HT1080 (cell line): ENCODE data around the gene OTOS. TPM values are rescaled to one million over a fixed set of nuclear protein-coding genes. Genes with fewer than 3 reads are reported as not detected.

ENCODE experiments used
- DNase-seq: peaks from one replicate; pipeline ENCODE4 v3.0.0-alpha.2; 2015; ENCODE audit warnings: low read depth
- polyA plus RNA-seq, 2 experiments: library from polyadenylated mRNA; depleted of rRNA; stranded (reverse); fragments of >200 nt; gene quantifications; 2 replicates each; pipeline ENCODE4 v1.2.3, GENCODE V29; 2015
- total RNA-seq: library from RNA; depleted of rRNA; stranded (reverse); fragments of >200 nt; shearing (Covaris generic); gene quantifications from 2 replicates; pipeline ENCODE4 v1.2.3, GENCODE V29; 2014; rRNA removed

The OTOS gene
- not detected in 2 replicates for total RNA-seq
- not detected in 2 replicates for polyA plus RNA-seq (2015; cell fraction: cytosol; rRNA removed)
- not detected in 2 replicates for polyA plus RNA-seq (2015; cell fraction: nucleus; rRNA removed)

DNA sequence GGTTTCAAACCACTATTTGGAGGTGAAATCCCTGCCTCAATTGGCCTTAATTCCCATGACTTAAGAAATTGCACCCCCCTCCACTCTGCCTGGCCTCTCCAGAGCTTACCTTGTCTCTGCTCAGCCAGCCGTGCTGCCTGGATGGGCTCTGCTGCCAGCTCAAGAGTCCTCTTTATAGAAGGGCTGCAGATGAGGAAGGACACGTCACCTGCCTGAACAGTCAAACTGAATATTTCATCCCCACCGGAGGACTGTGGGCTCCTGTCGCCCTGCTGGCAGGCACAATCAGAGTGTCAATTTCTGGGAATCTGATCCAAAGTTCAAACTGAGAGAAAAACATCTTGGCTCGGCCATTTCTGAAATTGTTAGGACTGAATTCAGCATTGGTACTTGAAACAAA is at the start of gene OTOS:
OTOS (minus strand) TSS at position 148 of the 400 bp plus-strand sequence. CDS start 332 bp downstream, outside the sequence.
- DNase-seq, result no peak

DNA sequence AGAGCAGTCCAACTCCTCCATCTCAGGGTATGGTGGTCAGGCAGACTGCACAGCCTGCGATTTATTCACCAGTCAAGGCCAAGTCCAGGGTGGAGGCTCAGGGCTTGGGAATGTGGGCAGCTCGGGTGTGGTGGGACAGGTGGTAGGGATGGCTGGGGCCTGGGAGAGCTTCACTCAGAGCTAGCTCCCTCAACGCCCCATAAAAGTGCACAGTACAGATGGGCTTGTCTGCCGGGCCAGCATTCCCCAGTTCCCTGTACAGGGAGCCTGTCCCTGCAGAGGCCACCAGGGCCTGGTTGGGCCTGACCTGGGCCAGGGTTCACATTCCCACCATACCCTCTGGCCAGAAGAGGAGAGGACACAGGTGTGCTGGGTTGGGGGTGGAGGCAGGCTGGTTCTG is 49.2 kb upstream of the OTOS start:
- no peak for DNase-seq

DNA sequence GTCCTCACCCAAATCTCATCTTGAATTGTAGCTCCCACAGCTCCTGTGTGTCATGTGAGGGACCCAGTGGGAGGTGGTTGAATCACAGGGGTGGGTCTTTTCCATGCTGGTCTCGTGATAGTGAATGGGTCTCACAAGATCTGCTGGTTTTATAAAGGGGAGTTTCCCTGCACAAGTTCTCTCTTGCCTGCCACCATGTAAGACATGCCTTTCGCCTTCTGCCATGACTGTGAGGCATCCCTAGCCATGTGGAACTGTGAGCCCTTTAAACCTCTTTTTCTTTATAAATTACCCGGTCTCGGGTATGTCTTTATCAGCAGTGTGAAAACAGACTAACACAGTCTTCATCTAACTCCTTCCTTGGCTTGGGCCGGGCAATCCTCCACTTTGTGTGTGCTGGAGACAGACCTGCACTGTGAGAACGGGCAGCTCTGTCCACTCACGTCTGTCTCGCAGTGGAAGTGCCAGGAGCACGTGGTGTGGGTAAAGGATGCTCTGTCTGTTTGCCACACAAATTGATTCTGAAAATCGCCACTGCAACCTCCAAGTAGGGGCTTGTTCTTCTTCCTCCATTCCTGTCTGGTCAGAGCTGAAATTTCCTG is 47.6 kb upstream of the OTOS start:
- no peak for DNase-seq

DNA sequence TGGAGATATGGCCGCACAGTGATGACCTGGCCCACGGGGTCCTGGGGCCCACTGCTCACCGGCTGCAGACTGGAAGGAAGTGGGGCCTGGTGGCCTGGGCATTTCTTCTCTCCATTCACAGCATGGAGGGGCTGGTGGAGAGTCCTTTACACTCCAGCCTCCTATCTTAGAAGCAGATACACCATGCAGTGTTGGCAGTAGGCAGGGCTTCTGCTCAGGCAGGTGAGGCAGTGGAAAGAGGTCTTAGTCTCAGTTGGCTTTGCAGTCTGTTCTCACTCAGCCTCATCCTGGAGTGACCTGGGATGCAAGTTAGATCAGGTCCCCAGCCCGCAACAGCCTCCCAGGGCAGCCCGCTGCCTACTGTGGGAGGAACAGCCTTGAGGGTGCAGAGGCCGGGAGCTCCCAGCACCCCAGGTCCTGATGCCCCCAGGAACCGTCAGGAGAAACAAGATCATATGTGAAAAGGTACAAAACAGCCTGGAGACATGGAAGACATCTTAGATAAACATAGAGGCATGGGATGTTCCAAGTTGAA is 45.8 kb upstream of the OTOS start:
- DNase-seq, result no peak

DNA sequence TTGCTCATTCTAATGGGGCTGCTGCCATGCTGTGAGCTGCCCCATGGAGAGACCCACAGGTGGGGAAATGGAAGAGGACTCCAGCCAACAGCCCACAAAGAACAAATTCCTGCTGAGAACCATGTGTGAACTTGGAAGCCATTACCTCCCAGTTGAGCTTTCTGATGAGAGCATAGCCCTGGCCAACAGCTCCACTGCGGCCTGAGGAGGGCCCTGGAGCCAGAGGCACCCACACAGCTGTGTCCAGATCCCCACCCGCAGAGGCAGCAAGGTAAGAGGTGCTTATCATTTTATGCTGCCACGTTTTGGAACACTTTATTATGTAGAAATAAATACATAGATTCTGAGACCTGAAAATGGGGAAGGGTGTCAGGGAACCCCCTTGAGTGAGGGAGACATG is 44.2 kb upstream of the OTOS start:
- DNase-seq, result no peak

DNA sequence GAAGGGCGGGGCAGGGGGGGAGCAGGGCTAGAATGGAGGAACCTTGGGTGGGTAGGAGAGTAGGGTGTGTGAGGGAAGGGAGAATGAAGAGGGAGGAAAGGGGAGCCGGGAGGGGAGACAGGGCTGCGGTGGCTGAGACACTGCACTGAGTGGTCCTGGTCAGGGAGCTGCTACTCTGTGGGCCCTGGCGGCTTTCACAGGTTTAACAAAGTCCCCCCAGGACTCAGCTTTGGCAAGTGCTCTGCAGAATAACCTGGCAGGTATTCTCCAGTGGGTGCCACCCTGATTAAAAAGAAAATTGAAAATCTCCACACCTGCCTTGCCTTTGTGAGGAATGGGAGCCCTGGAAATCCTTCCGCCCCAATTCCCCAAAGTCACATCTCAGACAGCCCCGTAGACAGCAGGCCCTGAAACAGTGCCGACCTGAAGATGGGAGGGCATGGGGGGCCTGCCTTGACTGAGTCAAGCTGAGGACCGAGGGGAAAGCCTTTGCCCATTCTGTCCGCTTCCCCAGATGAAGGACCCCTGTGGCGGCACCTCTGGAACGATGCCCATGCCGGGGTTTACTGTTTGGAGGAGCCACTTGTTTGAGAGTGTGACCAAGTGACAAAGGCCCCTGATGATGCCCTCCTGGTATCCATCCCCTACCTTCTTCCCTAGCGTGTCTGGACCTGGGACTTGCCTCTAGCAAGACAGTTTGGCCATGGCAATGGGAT is 43.6 kb upstream of the OTOS start:
- DNase-seq, result no peak

GRCh38 chr2:240183006-240183874 is 42.8 kb upstream of the OTOS start:
- DNase-seq, result no peak

GRCh38 chr2:240182476-240182875 is 42.0 kb upstream of the OTOS start:
- no peak for DNase-seq

DNA sequence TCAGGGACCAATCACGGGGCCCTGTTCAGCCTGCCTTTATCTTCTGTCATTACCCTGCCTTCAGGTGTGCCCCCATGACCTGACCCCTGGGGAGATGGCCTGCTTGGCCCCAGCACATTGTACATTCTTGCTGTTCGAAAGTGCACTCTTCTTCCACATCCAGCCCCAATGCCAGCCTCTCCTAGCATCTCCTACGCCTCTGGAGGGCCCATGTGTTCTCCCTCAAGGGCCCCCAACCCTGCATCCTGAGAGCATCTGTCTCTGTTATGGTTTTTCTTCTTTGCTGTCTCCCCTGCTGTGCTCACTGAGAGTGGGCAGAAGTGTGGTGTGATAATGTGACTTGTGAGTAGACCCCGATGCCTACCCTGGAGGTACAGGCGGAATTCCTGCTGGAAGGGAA is 41.5 kb upstream of the OTOS start:
- no peak for DNase-seq

DNA sequence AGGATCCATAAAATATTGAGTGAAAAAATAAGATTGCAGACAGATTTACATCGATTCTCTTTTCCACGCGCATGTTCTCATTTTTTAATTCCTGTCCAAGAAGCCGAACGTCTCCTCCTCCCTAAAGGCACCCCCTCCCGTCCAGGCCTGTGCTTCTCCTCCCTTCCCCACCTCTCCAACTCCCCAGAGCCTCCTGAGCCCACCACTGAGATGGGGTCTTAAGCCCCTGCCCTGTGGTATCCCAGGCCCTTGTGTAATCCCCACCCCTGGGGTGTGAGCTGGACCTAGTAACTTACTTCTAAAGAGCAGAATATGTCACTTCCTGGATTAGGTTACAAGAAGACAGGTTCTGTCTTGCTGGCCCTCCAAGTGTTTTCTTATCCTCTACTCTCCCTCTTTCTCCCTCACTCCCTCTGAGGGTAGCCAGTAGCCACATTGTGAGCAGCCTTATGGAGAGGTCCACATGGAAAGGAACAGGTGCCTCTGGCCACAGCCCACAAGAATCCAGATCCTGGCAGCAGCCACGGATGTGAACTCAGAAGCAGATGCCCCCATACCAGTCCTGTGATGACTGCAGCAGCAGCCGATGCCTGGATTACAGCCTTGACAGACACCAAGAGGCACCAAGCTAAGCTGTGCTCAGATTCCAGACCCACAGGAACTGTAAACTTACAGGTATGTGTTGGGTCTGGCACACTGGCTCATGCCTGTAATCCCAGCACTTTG is 39.6 kb upstream of the OTOS start:
- no peak for DNase-seq

DNA sequence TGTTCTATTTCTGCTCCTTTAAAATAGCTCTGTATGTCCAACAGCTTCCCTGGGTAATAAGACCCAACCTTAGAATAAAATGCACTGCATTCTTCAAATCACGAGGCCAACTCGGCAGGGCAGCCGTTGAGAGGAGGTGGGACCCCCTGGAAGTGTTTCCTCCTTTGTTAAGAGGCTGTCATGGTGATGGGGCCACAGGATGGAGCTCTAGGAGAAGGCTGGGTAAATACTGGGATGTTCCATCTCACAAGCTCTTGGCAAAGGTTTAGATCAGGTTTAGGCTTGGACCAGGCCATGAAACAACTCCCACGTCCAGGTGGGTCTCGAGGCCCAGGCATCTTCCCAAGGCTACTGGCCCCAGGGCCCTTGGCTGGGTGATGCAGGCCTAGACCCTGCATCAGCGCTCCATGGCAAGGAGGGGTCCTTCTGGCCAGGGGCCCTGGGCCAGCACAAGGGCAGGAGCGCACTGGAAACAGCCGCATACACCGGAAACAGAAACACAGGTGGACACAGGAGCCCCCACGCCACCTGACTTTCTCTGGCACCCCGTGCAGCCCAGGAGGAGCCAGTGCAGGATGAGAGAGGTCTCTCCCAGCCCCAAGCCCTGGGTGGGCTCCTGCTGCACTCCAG is 38.8 kb upstream of the OTOS start:
- DNase-seq, result no peak

DNA sequence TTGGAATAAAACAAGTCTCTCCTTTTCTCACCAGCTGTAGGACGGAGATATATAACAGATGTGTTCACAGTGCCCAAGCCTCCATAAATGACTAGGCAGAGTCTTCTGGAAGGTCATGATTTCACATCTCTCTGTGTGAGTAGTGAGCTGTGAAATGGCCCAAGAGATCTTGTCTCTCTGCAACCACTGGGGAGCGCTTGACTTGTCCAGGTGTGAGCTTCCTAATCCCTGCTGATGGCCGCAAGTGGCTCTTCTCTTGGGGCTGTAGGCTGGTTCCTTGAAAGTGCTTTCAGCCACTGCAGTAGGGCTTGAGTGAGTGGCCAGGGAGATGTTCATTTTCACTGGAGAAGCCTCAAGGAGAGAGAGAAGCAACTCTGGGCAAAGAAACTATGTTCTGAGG is 38.1 kb upstream of the OTOS start:
- DNase-seq, result no peak

- no peak for DNase-seq
Observed at GRCh38 chr2:240174496-240174895, 34.0 kb upstream of the OTOS start.

DNA sequence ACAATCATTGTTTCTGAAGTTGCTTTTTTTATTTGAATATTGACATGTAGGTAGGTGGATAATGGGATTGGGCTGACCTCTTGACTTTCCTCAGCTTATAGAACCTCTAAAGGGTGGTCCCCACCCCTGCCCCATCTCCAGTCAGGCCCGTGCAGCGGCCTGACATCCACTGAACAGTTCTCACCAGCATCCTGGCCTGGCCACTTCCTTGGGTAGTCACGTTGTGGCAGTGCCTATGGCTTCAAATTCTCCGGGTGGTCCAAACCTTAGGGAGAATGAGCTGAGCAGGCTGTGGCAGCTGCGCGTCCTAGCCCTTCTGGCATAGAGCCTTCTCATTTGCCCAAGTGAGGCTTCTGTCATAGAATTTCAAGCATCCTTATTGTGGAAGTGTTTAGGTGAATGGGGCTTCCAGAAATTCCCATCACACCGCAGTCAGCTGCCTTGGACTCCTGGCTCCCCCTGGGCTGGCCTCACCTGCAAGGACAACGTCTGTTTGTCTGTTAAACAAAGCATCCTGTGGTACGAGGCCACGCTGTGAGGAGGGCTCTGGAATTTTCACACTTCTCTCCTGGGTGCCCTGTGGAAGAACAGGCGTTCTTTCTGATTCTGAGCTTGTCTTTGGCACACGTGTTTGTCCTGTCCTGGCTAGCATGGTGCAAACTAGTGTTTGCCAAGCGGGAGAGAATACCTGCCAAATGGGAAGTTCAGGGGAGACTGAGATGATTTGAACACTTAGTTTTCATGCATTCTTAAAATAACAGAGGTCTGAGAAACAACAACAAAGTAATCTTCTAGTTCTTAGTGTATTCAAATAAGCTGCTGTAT is 31.8 kb upstream of the OTOS start:
- no peak for DNase-seq

DNA sequence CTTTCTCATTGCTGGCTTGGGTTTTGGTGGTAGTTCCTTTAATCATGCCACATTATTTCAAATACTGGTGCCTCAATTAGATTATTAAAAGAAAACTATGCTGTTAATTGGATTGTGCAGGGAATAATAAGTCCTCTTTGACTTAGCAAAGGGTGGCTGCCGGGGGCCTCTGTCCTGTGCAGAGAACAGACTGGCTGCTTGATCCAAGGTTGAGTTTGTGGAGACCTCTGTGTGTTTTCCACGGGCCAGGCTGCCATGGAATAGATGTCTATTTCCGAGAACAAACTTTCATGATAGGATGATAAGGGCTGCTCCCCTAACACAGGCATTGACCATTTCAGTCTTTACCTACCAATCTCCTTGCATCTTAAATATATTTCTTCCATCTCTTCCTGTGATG is 30.4 kb upstream of the OTOS start:
- DNase-seq, result no peak

DNA sequence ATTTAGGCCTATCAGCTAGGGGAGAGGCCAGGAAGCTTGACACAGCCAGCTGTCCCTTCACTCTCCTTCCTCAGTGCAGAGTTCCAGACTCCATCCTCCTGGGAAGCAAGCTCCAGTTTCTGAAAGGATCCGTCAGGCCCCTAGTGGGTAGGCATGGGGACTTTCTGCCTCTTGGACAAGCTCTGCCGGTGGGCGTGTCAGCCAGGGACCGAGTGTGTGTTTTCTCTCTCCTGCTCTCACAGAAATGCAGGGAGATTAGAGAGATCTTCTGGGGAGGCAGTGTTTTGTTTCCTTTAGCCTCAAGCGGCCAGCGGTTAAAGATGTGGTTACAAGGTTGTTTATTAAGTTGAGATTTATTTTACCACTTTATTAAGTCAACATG is 29.9 kb upstream of the OTOS start:
- no peak for DNase-seq

DNA sequence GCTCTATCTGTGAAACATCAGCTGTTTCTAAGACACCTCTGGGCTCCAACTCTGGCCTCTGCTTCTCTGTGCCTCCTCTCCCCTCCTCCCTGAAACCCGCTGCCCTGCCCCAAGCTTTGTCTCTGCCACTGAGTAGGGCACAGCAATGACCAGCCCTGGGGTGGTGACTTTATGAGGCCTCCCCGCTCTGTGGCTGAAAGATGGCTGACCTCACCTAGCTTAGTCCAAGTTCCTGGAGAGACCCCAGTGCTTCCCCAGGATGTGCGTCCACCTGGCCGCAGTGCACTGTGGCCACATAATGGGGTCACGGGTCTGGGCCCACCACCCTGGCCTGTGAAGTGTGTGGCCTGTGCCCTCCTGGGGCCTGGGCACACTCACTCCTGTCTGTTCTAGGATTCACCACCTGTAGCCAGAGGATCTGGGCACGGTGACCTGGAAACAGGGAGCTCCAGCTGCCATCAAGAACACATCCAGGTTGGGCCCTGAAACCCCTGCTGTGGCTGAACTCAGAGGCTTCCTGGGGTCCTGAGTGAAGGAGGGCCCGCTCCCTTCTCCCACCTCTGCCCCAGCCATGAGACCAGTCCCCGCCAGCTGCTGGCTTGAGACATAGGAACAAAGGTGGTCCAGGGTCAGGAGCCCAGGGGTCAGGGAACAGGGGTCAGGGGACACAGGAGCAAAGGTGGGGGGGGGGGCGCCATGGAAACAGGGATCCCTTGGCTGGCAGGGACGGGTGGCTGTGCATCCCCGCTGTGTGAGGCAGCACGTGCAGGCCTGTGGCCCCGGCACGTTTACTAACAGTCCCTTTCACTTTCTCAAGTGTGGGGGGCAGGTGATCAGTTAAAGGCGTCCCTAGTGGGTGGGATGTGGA is 29.3 kb upstream of the OTOS start:
- DNase-seq, result no peak

- no peak for DNase-seq
Observed at GRCh38 chr2:240168546-240169361, 28.3 kb upstream of the OTOS start.
